Activated naive CD8-positive, alpha-beta T cell treated with anti-CD3 and anti-CD28 coated beads, Interleukin-2, amount 10 ng/mL, durations not matched to agents 7 days and 5 days (primary cell): Measurements from ENCODE around the gene TCF21. TPM values are rescaled to one million over a fixed set of nuclear protein-coding genes. Genes with fewer than 3 reads are reported as not detected.
"Not testable (repeated sequence)": the region's sequence is repeated elsewhere in the genome, so short reads cannot be mapped to it uniquely, and the experiment has no call there.

ENCODE experiments used
- ATAC-seq: fragments of 150-1000 bp; cut with Tn5 transposase; one replicate; pipeline ENCODE4 v1.10.0; 2021; ENCODE audit warnings: low read depth, moderate library complexity
- POLR2A ChIA-PET: fragments of 350-600 bp; sonication (Branson Sonifier 250); formaldehyde crosslinking; loops from one replicate; lab custom pipeline; 2021; ENCODE audit warnings: antibody characterized with exemption; lab: Charles Lee
- DNase-seq: peaks from one replicate; pipeline ENCODE4 v3.0.0; 2021
- H3K27ac Mint-ChIP-seq: one replicate; pipeline ENCODE4 v1.8.0; 2022; ENCODE audit warnings: mild to moderate bottlenecking, mixed read lengths
- H3K27me3 Mint-ChIP-seq: one replicate; pipeline ENCODE4 v1.8.0; 2022; ENCODE audit warnings: mild to moderate bottlenecking, moderate library complexity, mixed read lengths
- H3K36me3 Mint-ChIP-seq: one replicate; pipeline ENCODE4 v1.8.0; 2021; ENCODE audit warnings: mild to moderate bottlenecking, mixed read lengths
- H3K4me1 Mint-ChIP-seq: one replicate; pipeline ENCODE4 v1.8.0; 2021; ENCODE audit warnings: mixed read lengths
- H3K4me3 Mint-ChIP-seq: one replicate; pipeline ENCODE4 v1.8.0; 2022; ENCODE audit warnings: mild to moderate bottlenecking, moderate library complexity, mixed read lengths
- H3K9me3 Mint-ChIP-seq: one replicate; pipeline ENCODE4 v1.8.0; 2021; ENCODE audit warnings: mixed read lengths
- total RNA-seq, 2 experiments: library from RNA; stranded (reverse); gene quantifications; one replicate each; pipeline ENCODE4 v1.2.3, GENCODE V29; 2021

The TCF21 gene
- total RNA-seq, 2 experiments from 2014 or later = not detected

DNA sequence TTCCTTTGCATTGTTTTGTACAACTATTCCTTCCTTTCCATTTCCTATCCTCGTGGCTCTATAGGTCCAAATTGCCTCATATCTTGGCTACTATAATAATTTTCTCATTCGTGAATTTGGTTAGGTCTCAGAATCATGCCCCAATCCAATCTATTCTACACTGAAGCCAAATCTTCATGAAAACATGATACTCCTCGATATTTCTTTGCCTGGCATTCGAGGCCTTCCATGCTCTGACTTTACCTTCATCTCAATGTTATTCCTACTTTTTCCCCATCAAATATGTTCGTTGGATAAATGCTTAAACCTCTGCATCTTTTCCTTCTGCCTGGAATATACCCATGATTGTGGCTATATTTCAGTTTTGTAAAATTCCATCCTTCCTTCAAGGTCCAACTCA lies 30.4 kb downstream of the TCF21 start:
- H3K36me3 Mint-ChIP-seq = no peaks in the 10 kb centered on the region
- ATAC-seq = no peak

DNA sequence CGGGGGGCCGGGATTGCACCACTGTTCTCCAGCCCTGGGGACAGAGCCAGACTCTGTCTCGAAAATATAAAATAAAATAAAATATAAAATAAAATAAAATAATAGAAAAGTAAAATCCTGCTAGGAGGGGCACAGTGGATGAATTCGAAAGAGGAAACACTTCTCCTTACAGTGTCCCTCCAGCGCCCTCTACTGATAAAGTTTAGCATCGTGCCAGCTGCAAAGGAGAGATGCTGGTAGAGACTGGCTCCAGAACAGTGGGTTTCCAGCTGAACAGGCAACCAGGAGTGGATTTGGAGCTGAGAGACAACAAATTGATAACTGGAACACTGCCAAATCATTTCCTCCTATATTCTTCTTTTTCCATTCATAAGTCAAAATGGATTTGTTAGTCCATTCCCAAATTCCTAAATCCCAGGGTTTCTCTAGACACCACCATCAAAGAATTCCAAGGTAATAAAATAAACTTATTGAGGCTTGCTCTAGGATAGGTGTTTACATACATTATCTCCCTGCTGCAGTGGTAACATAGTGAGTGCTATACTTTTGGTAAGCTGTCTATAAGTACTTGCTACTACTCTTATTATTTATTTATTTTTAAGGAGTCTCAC lies 32.4 kb downstream of the TCF21 start:
- Mint-ChIP-seq H3K9me3 (no peaks in the 10 kb centered on the region), H3K4me3 (no peak overlapping the region), H3K36me3 (no peaks in the 10 kb centered on the region), H3K4me1 (peaks cover 6% of the 10 kb centered on the region), H3K27ac (no peak overlapping the region), H3K27me3 (peaks cover 20% of the 10 kb centered on the region)
- DNase-seq (peak; percentile 73), ATAC-seq (peak; percentile 64)
- POLR2A ChIA-PET = no interaction called here

More for the DNA sequence above, 30.4 kb downstream of the TCF21 start:
- POLR2A ChIA-PET = no interaction called here
- Mint-ChIP-seq H3K9me3 (no peaks in the 10 kb centered on the region), H3K4me3 (no peak overlapping the region), H3K27ac (no peak overlapping the region), H3K4me1 (peaks cover 6% of the 10 kb centered on the region), H3K27me3 (peaks cover 10% of the 10 kb centered on the region)
- DNase-seq = no peak

DNA sequence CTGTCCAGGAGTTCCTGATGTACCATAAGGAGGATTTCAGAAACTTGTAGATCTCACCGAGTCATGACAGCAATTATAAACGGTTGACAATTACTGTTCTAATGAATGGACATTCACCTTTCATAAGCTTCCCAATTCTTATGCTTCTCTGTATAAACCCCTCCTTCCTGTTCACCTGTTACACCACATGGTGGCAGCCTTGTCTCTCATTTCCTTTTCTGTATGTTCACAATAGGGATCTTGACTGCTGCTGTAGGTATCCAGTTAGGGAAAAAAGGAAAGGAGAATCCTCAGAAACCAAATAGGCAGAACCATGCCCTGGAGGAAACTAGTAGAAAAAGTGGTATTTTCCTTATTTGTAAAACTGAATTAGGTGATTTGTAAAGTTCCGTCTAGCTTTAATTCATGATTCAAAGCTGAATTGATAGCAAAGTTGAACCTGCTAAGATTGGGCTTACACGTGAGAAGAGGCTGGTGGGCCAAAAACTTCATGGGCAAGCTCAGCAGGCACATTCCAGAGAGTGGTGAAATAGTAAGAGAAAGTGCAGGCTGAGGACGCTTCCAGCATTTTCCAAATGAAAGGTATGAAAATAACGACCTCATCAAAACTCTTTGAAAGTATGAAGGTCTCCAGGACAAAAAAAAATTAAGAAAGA lies 35.2 kb downstream of the TCF21 start:
- Mint-ChIP-seq H3K27ac (no peak overlapping the region), H3K4me3 (no peak overlapping the region), H3K27me3 (peaks cover 34% of the 10 kb centered on the region), H3K4me1 (no peaks in the 10 kb centered on the region), H3K9me3 (no peaks in the 10 kb centered on the region), H3K36me3 (no peaks in the 10 kb centered on the region)
- POLR2A ChIA-PET = interaction anchor here (0.5 to 1.3 kb wide), 3 partner anchors 139 to 488 kb away, joined by 4 to 7 read pairs (median 4); no protein-coding TSS in a partner anchor
- ATAC-seq (peak; percentile 71), DNase-seq (no peak)

DNA sequence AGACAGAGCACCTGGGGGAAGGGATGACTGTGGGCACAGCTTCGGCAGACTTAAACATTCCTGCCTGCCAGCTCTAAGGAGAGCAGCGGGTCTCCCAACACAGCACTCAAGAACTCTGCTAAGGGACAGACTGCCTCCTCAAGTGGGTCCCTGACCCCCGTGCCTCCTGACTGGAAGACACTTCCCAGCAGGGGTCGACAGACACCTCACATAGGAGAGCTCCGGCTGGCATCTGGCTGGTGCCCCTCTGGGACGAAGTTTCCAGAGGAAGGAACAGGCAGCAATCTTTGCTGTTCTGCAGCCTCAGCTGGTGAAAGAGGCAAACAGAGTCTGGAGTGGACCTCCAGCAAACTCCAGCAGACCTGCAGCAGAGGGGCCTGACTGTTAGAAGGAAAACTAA lies 42.3 kb downstream of the TCF21 start:
- H3K36me3 Mint-ChIP-seq, DNase-seq, POLR2A ChIA-PET, ATAC-seq, H3K4me1 Mint-ChIP-seq, H3K4me3 Mint-ChIP-seq, H3K27ac Mint-ChIP-seq: not testable (repeated sequence)
- Mint-ChIP-seq H3K9me3 (peaks cover 14% of the 10 kb centered on the region), H3K27me3 (peaks cover 34% of the 10 kb centered on the region)

DNA sequence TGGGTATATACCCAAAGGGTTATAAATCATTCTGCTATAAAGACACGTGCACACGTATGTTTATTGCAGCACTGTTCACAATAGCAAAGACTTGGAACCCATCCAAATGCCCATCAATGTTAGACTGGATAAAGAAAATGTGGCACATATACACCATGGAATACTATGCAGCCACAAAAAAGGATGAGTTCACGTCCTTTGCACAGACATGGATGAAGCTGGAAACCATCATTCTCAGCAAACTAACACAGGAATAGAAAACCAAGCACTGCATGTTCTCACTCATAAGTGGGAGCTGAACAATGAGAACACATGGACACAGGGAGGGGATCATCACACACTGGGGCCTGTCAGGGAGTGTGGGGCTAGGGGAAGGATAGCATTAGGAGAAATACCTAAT lies 47.4 kb downstream of the TCF21 start:
- DNase-seq, H3K27ac Mint-ChIP-seq, H3K36me3 Mint-ChIP-seq, ATAC-seq, POLR2A ChIA-PET, H3K4me3 Mint-ChIP-seq, H3K4me1 Mint-ChIP-seq: not testable (repeated sequence)
- Mint-ChIP-seq H3K27me3 (peaks cover 31% of the 10 kb centered on the region), H3K9me3 (peaks cover 14% of the 10 kb centered on the region)

DNA sequence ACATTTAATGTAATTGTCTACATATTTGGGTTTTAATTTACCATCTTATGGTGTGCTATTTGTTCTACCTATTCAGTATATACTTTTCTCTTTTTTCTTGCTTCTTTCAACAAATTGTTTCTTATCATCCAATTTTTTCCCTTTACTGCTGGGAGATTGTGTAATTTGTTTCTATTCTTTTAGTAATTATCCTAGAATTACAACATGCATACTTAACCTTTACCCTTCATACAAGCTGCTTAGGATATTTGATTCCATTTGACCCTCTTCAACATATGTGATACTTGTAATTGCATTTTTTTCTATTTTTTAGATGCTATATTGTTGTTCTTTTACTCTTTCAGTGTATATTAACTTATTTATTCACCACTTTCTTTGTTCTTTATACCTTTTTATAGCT lies 49.0 kb downstream of the TCF21 start:
- peaks cover 14% of the 10 kb centered on the region for H3K9me3 Mint-ChIP-seq
- DNase-seq (no peak), ATAC-seq (no peak)
- H3K27ac Mint-ChIP-seq = no peak overlapping the region
- peaks cover 8% of the 10 kb centered on the region for H3K4me1 Mint-ChIP-seq
- H3K36me3 Mint-ChIP-seq = peaks cover 2% of the 10 kb centered on the region
- no peak overlapping the region for H3K4me3 Mint-ChIP-seq
- POLR2A ChIA-PET = no interaction called here
- peaks cover 31% of the 10 kb centered on the region for H3K27me3 Mint-ChIP-seq

DNA sequence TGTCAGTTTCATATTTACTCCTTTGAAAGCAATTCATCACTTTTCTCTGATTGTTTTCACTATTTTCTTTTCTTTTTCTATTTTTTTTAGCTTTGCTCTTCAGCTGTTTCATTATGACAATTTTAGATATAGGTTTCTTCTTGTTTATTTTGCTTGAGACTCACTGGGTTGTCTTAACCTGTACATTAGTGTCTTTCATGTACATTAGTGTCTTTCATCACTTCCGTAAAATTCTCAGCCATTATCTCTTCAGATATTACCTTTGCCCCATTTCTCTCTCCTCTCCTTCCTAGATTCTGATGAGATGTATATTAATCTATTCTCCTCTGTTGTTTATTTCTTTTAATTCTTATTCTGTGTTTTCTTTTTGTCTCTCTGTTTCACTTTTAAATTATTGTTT lies 49.6 kb downstream of the TCF21 start:
- ATAC-seq (no peak), DNase-seq (no peak)
- Mint-ChIP-seq H3K9me3 (peaks cover 10% of the 10 kb centered on the region), H3K36me3 (no peaks in the 10 kb centered on the region), H3K27ac (no peak overlapping the region), H3K4me3 (no peak overlapping the region), H3K4me1 (peaks cover 8% of the 10 kb centered on the region), H3K27me3 (peaks cover 27% of the 10 kb centered on the region)
- POLR2A ChIA-PET = no interaction called here

DNA sequence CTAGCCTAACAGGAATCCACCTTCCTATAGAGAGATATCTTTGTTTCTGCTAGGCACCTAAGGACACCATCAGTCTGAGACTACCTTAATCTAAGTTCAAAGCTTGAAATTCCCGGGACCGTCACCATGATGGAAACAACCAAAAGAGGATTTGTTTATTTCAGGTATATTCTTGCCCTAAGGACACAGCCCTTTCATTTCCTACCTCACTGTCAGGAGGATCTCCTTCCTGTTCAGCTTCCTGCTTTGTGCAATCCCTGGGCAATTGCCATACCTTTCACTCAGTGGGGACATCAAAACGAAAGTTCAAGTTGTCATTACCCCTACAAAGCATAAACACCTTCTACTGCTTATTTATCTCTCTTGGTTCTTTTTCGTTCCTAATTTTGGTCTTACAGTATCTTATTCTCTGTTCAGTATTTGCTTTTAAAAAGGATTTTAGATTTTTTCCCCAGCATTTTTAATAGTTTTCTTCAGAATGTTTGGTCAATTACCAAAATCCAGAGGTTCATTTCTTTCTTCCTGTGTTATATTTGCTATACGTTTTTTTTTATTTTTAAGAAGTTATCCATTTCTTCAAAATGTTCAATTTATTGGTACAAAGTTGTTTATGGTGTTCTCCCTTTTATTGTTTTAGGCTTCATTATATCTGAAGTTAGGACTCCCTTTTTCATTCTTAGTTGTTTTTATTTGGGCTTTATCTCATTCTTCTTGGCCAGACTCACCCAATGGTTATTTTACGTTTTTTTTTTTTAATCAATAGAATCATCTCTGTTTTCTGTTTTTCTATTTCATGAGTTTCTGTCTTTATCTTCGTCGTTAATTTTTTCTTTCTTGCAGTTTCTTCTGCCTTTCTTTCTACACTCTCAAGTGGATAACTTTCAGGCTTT lies 51.1 kb downstream of the TCF21 start:
- Mint-ChIP-seq H3K27ac (no peak overlapping the region), H3K27me3 (peaks cover 22% of the 10 kb centered on the region), H3K4me1 (peaks cover 9% of the 10 kb centered on the region), H3K36me3 (no peaks in the 10 kb centered on the region), H3K9me3 (peaks cover 4% of the 10 kb centered on the region), H3K4me3 (no peak overlapping the region)
- ATAC-seq (no peak), DNase-seq (no peak)
- POLR2A ChIA-PET = no interaction called here

Other genes starting within 250 kb of the TCF21 start
- gene TBPL1, start 64.1 kb downstream of the TCF21 start, total RNA-seq = 10 to 100 TPM; 28.5 to 30.6 TPM
- gene SLC2A12, start 163.5 kb downstream of the TCF21 start, total RNA-seq = under 1 TPM; 0.17 to 0.19 TPM